Endothelial cell of umbilical vein (primary cell): ENCODE data around the gene DIAPH3. TPM values are rescaled to one million over a fixed set of nuclear protein-coding genes. Genes with fewer than 3 reads are reported as not detected.

Source experiments
- BruUV-seq: library from RNA; stranded (reverse); fragments of 400-500 nt; replicated peaks from 2 replicates; lab custom pipeline; 2021; lab: Mats Ljungman, UMichigan
- CTCF ChIA-PET: fragments of 300-600, 350-600 bp; sonication (Branson Sonifier 250); formaldehyde crosslinking; loops from one replicate; lab custom pipeline; 2021; ENCODE audit warnings: antibody characterized with exemption, inconsistent platforms; lab: Charles Lee
- POLR2A ChIA-PET: fragments of 300-600, 350-600 bp; sonication (Branson Sonifier 250); formaldehyde crosslinking; loops from one replicate; lab custom pipeline; 2021; ENCODE audit warnings: antibody characterized with exemption, inconsistent platforms; lab: Charles Lee
- DNase-seq: peaks from one replicate; pipeline ENCODE4 v3.0.0-alpha.2; 2011; ENCODE audit warnings: low read depth, low spot score
- FAIRE-seq: peaks from 2 replicates; lab custom pipeline; 2011; peaks lifted over from hg19 to GRCh38; lab: Jason Lieb, UNC
- H2AFZ ChIP-seq: 2 replicates; pipeline ENCODE4 v1.6.0; 2012; ENCODE audit warnings: low read depth, low read length, control low read depth, inconsistent platforms
- H3K27ac ChIP-seq: 2 replicates; pipeline ENCODE4 v1.5.1; 2011; ENCODE audit warnings: low read depth, mild to moderate bottlenecking, control low read depth, low read length, moderate library complexity; ENCODE audit not compliant: insufficient read depth
- H3K27me3 ChIP-seq, 2 experiments: 2 replicates each; pipeline versions ENCODE4 v1.6.0 to v1.6.1; 2011; ENCODE audit warnings: low read length in 2 of 2, mixed read lengths in 1 of 2; ENCODE audit not compliant: control insufficient read depth in 2 of 2, insufficient read depth in 2 of 2
- H3K36me3 ChIP-seq, 2 experiments: 2 replicates in 1 of 2; 3 replicates in 1 of 2; pipeline ENCODE4 v1.5.1; 2011; ENCODE audit warnings: low read length in 2 of 2, mild to moderate bottlenecking in 1 of 2, moderate library complexity in 1 of 2; ENCODE audit not compliant: control insufficient read depth in 2 of 2, insufficient read depth in 2 of 2; ENCODE audit errors: extremely low read depth in 1 of 2
- H3K4me1 ChIP-seq: 3 replicates; pipeline ENCODE4 v1.5.1; 2011; ENCODE audit warnings: mild to moderate bottlenecking, low read length; ENCODE audit not compliant: control insufficient read depth, insufficient read depth; ENCODE audit errors: extremely low read depth
- H3K4me2 ChIP-seq: 2 replicates; pipeline ENCODE4 v1.6.1; 2011; ENCODE audit warnings: low read length, control low read depth, mixed read lengths; ENCODE audit not compliant: insufficient read depth
- H3K4me3 ChIP-seq, 3 experiments: fragments of 200-600 bp in 1 of 3; sonication (generic), shearing (Covaris generic) in 1 of 3; replicated peaks in 1 of 3; 2 replicates each; pipeline ENCODE4 v1.5.1; 2011 to 2016; ENCODE audit warnings: control low read depth in 3 of 3, low read length in 3 of 3, mild to moderate bottlenecking in 2 of 3, inconsistent platforms in 1 of 3, low read depth in 1 of 3, moderate library complexity in 1 of 3; ENCODE audit not compliant: insufficient read depth in 1 of 3
- H3K79me2 ChIP-seq: 2 replicates; pipeline ENCODE4 v1.6.0; 2012; ENCODE audit warnings: low read length, inconsistent platforms; ENCODE audit not compliant: control insufficient read depth, insufficient read depth
- H3K9ac ChIP-seq: replicated peaks from 2 replicates; pipeline ENCODE3; 2011; ENCODE audit warnings: low read length, control low read depth; ENCODE audit not compliant: insufficient read depth; ENCODE audit errors: extremely low read depth
- H3K9me1 ChIP-seq: replicated peaks from 3 replicates; pipeline ENCODE4 v1.6.0; 2011; ENCODE audit warnings: mild to moderate bottlenecking, low read length; ENCODE audit not compliant: control insufficient read depth, insufficient read depth; ENCODE audit errors: extremely low read depth
- H3K9me3 ChIP-seq: replicated peaks from 2 replicates; pipeline ENCODE4 v1.5.1; 2012; ENCODE audit warnings: low read length, inconsistent platforms; ENCODE audit not compliant: control insufficient read depth, insufficient read depth
- H4K20me1 ChIP-seq: replicated peaks from 2 replicates; pipeline ENCODE3; 2011; ENCODE audit warnings: mild to moderate bottlenecking, low read length; ENCODE audit not compliant: control insufficient read depth, insufficient read depth; ENCODE audit errors: extremely low read depth
- EZH2 ChIP-seq: IDR thresholded peaks from 2 replicates; pipeline ENCODE4 v1.6.1; 2012; ENCODE audit warnings: borderline replicate concordance, low read depth, mild to moderate bottlenecking, moderate library complexity, low read length, inconsistent platforms; ENCODE audit not compliant: severe bottlenecking
- FOS ChIP-seq: IDR thresholded peaks from 2 replicates; pipeline ENCODE4 v1.6.1; 2011; ENCODE audit warnings: mild to moderate bottlenecking, low read length, moderate library complexity, borderline replicate concordance; ENCODE audit not compliant: insufficient read depth
- GATA2 ChIP-seq: IDR thresholded peaks from 2 replicates; pipeline ENCODE4 v1.7.0; 2011; ENCODE audit warnings: low read depth, mild to moderate bottlenecking, moderate library complexity, mixed read lengths, low read length; ENCODE audit not compliant: insufficient read length, insufficient read depth
- JUN ChIP-seq: IDR thresholded peaks from 2 replicates; pipeline ENCODE4 v1.6.1; 2011; ENCODE audit warnings: borderline replicate concordance, low read depth; ENCODE audit not compliant: insufficient read length, insufficient read depth
- MYC ChIP-seq: IDR thresholded peaks from one replicate; pipeline ENCODE4 v1.6.1; 2011; ENCODE audit warnings: mild to moderate bottlenecking, low read depth, low read length
- POLR2A ChIP-seq: IDR thresholded peaks from 2 replicates; pipeline ENCODE4 v1.6.1; 2012; ENCODE audit warnings: low read depth, mild to moderate bottlenecking, control low read depth, low read length
- POLR2AphosphoS5 ChIP-seq: IDR thresholded peaks from 2 replicates; pipeline ENCODE4 v1.6.1; 2012; ENCODE audit warnings: low read depth, mild to moderate bottlenecking, control low read depth, low read length, moderate library complexity; ENCODE audit not compliant: insufficient read depth
- dilution Hi-C: fragments of 300-500 bp; cut with MboI; formaldehyde crosslinking; loops from one replicate; pipeline ENCODE4 v1.15.0; 2019; ENCODE audit warnings: low sequenced_read_pairs; ENCODE audit not compliant: extremely low pct_ligation_motif_present
- intact Hi-C: fragments of 100-400 bp; cut with micrococcal nuclease; formaldehyde crosslinking; loops from one replicate; pipeline ENCODE4 v1.10.0; 2022
- polyA plus RNA-seq, 4 experiments: library from polyadenylated mRNA; depleted of rRNA in 3 of 4; stranded (reverse) in 3 of 4; unstranded in 1 of 4; fragments of >200 nt; gene quantifications; 2 replicates each; pipeline versions ENCODE4 v1.2.1 to v1.2.3, GENCODE V29; 2011 to 2012; ENCODE audit warnings: missing spikeins in 1 of 4
- total RNA-seq: library from RNA; stranded (reverse); gene quantifications from 2 replicates; pipeline ENCODE4 v1.2.3, GENCODE V29; 2021
- TF ChIP-seq, protein P1 (sequence below): IDR thresholded peaks from 2 replicates; pipeline ENCODE4 v1.6.1; 2011; ENCODE audit not compliant: insufficient read depth, insufficient read length
- TF ChIP-seq, protein P2 (sequence below), 2 donors: IDR thresholded peaks; 1 replicate in 1 of 2; 2 replicates in 1 of 2; pipeline ENCODE4 v1.5.1; 2011; ENCODE audit warnings: low read length in 2 of 2, mild to moderate bottlenecking in 2 of 2, moderate library complexity in 2 of 2, control low read depth in 1 of 2, inconsistent platforms in 1 of 2, low read depth in 1 of 2; ENCODE audit not compliant: insufficient read depth in 1 of 2; ENCODE audit errors: extremely low read depth in 1 of 2

Gene DIAPH3
- total and polyA plus RNA-seq, 2 donors (not counting 3 experiments of a cell fraction or from before 2014, with no cell fraction given): 9.9 to 44.0 TPM

DNA sequence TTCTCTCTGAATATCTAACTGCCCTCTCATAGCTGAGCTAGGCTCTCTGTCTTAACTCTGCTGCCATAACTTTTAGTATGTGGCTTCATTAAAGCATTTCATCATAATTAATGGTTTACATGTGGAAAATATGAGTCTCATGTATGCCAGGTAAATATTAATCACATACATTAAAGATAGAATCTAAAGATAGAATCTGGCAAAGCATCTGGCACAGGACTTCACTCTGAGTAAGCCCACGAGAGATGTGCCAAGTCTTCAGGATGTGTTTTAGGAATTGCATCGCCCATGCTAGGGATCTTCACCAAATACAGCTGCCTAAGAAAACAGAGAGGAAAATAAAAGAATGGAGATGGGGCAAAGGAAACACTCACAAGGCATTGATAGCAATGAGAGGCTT, 285.8 kb downstream of the DIAPH3 start:
- Histone ChIP-seq H3K4me1 (no peaks in the 10 kb centered on the region), H3K9me1 (peaks cover 2% of the 10 kb centered on the region), H3K27ac (no peak overlapping the region), H3K27me3 (no peaks in the 10 kb centered on the region), H3K36me3 (peaks cover 0 to 4% of the 10 kb centered on the region in 2 experiments), H3K79me2 (no peaks in the 10 kb centered on the region), H3K9ac (no peak overlapping the region), H3K4me2 (no peak overlapping the region), H2AFZ (no peak overlapping the region), H3K4me3 (no peak overlapping the region), H4K20me1 (no peaks in the 10 kb centered on the region), H3K9me3 (no peaks in the 10 kb centered on the region)
- BruUV-seq: no TSS peak
- TF ChIP-seq POLR2AphosphoS5 (no peak), JUN (no peak), FOS (no peak), MYC (no peak), POLR2A (no peak), EZH2 (no peak), GATA2 (no peak)
- TF ChIP-seq, protein P1, sequence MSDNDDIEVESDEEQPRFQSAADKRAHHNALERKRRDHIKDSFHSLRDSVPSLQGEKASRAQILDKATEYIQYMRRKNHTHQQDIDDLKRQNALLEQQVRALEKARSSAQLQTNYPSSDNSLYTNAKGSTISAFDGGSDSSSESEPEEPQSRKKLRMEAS: no peak
- TF ChIP-seq, protein P2, sequence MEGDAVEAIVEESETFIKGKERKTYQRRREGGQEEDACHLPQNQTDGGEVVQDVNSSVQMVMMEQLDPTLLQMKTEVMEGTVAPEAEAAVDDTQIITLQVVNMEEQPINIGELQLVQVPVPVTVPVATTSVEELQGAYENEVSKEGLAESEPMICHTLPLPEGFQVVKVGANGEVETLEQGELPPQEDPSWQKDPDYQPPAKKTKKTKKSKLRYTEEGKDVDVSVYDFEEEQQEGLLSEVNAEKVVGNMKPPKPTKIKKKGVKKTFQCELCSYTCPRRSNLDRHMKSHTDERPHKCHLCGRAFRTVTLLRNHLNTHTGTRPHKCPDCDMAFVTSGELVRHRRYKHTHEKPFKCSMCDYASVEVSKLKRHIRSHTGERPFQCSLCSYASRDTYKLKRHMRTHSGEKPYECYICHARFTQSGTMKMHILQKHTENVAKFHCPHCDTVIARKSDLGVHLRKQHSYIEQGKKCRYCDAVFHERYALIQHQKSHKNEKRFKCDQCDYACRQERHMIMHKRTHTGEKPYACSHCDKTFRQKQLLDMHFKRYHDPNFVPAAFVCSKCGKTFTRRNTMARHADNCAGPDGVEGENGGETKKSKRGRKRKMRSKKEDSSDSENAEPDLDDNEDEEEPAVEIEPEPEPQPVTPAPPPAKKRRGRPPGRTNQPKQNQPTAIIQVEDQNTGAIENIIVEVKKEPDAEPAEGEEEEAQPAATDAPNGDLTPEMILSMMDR (IDR thresholded peaks at IDR 0.05; ENCODE audit: extremely low read depth in 1 of 2, insufficient read depth in 1 of 2, low read depth in 1 of 2, low read length in 2 of 2): no peak
- intact Hi-C loops (no loop called here), dilution Hi-C loops (no loop called here)
- CTCF ChIA-PET: no interaction called here
- FAIRE-seq (no peak), DNase-seq (no peak)
- POLR2A ChIA-PET: no interaction called here
